Fibroblast of pulmonary artery (primary cell): Measurements from ENCODE around the gene CFAP221.

Experiments
- DNase-seq: peaks from one replicate; pipeline ENCODE4 v3.0.0-alpha.2; 2010; ENCODE audit warnings: low read depth
- H3K4me3 ChIP-seq: replicated peaks from 2 replicates; pipeline ENCODE4 v1.5.1; 2011; ENCODE audit warnings: low read depth, mild to moderate bottlenecking, control low read depth, low read length, moderate library complexity
- CTCF ChIP-seq: IDR thresholded peaks from 2 replicates; pipeline ENCODE4 v1.5.1; 2011; ENCODE audit warnings: mild to moderate bottlenecking, control low read depth, low read length, inconsistent platforms; ENCODE audit errors: missing control alignments

The CFAP221 gene

GRCh38 chr2:119674711-119675500 lies 130.7 kb downstream of the CFAP221 start:
- H3K4me3 ChIP-seq, result no peak overlapping the region
- no peak for TF ChIP-seq CTCF
- DNase-seq, result no peak

- H3K4me3 ChIP-seq, result no peak overlapping the region
- TF ChIP-seq CTCF, result no peak
- no peak for DNase-seq
Measured at GRCh38 chr2:119678021-119678656, 133.9 kb downstream of the CFAP221 start.

- TF ChIP-seq CTCF, result no peak
- H3K4me3 ChIP-seq, result peak overlapping the region; percentile 88
- no peak for DNase-seq
Measured at GRCh38 chr2:119679526-119679837, 135.2 kb downstream of the CFAP221 start.

- peak overlapping the region; percentile 88 for H3K4me3 ChIP-seq
- TF ChIP-seq CTCF, result no peak
- no peak for DNase-seq
Measured at GRCh38 chr2:119679846-119680245, 135.6 kb downstream of the CFAP221 start.

- no peak for DNase-seq
- no peak overlapping the region for H3K4me3 ChIP-seq
Measured at GRCh38 chr2:119680457-119681202, 136.4 kb downstream of the CFAP221 start.

GRCh38 chr2:119681203-119681867 lies 137.1 kb downstream of the CFAP221 start:
- no peak for TF ChIP-seq CTCF
- no peak for DNase-seq
- no peak overlapping the region for H3K4me3 ChIP-seq

More at GRCh38 chr2:119680457-119681202, 136.4 kb downstream of the CFAP221 start:
- no peak for TF ChIP-seq CTCF
